ENCODE results near the gene ANP32D. TPM values are rescaled to one million over a fixed set of nuclear protein-coding genes. Genes with fewer than 3 reads are reported as not detected.
"Not testable (repeated sequence)": the region's sequence is repeated elsewhere in the genome, so short reads cannot be mapped to it uniquely, and the experiment has no call there.

The ANP32D gene
- not detected for total RNA-seq (ENCODE audit: unreplicated experiment)
- long read RNA-seq, result 0 reads

GRCh38 chr12:48472259-48472658 lies at the start of gene ANP32D:
ANP32D (plus strand) TSS chr12:48472559; CDS start chr12:48472665, 106 bp downstream.
- no peak within 1 kb of the TSS for H3K4me3 Mint-ChIP-seq (ENCODE audit: unreplicated experiment)
- no peak within 1 kb of the TSS for H3K27ac Mint-ChIP-seq (ENCODE audit: unreplicated experiment)
- peaks cover 9% of the 10 kb centered on the region for H3K9me3 Mint-ChIP-seq (ENCODE audit: unreplicated experiment)
- no peaks in the 10 kb centered on the region for H3K4me1 Mint-ChIP-seq (ENCODE audit: low read depth, unreplicated experiment)
- no peak for TF ChIP-seq CTCF (IDR thresholded peaks at IDR 0.05; ENCODE audit: partially characterized antibody, unreplicated experiment)
- H3K27me3 Mint-ChIP-seq (ENCODE audit: unreplicated experiment), result peaks cover 5% of the 10 kb centered on the region
- peaks cover 28% of the 10 kb centered on the region for H3K36me3 Mint-ChIP-seq (ENCODE audit: unreplicated experiment)
- DNase-seq, result no peak

- no peak for TF ChIP-seq CTCF (IDR thresholded peaks at IDR 0.05; ENCODE audit: partially characterized antibody, unreplicated experiment)
- no peaks in the 10 kb centered on the region for H3K36me3 Mint-ChIP-seq (ENCODE audit: unreplicated experiment)
- H3K9me3 Mint-ChIP-seq (ENCODE audit: unreplicated experiment), result no peaks in the 10 kb centered on the region
- no peak overlapping the region for H3K4me3 Mint-ChIP-seq (ENCODE audit: unreplicated experiment)
- H3K27ac Mint-ChIP-seq (ENCODE audit: unreplicated experiment), result no peak overlapping the region
- no peak for DNase-seq
- no peaks in the 10 kb centered on the region for H3K27me3 Mint-ChIP-seq (ENCODE audit: unreplicated experiment)
- H3K4me1 Mint-ChIP-seq (ENCODE audit: low read depth, unreplicated experiment), result no peaks in the 10 kb centered on the region
These were observed 49.2 kb upstream of the ANP32D start for GRCh38 chr12:48423171-48423570.

- no peaks in the 10 kb centered on the region for H3K36me3 Mint-ChIP-seq (ENCODE audit: unreplicated experiment)
- no peaks in the 10 kb centered on the region for H3K4me1 Mint-ChIP-seq (ENCODE audit: low read depth, unreplicated experiment)
- H3K27me3 Mint-ChIP-seq (ENCODE audit: unreplicated experiment), result no peaks in the 10 kb centered on the region
- DNase-seq, result no peak
- no peaks in the 10 kb centered on the region for H3K9me3 Mint-ChIP-seq (ENCODE audit: unreplicated experiment)
- TF ChIP-seq CTCF (IDR thresholded peaks at IDR 0.05; ENCODE audit: partially characterized antibody, unreplicated experiment), result no peak
- no peak overlapping the region for H3K27ac Mint-ChIP-seq (ENCODE audit: unreplicated experiment)
- H3K4me3 Mint-ChIP-seq (ENCODE audit: unreplicated experiment), result no peak overlapping the region
These were observed 47.7 kb upstream of the ANP32D start for GRCh38 chr12:48424644-48425043.

- H3K4me1 Mint-ChIP-seq (ENCODE audit: low read depth, unreplicated experiment); H3K27ac Mint-ChIP-seq (ENCODE audit: unreplicated experiment); DNase-seq; H3K27me3 Mint-ChIP-seq (ENCODE audit: unreplicated experiment); H3K9me3 Mint-ChIP-seq (ENCODE audit: unreplicated experiment); H3K4me3 Mint-ChIP-seq (ENCODE audit: unreplicated experiment); H3K36me3 Mint-ChIP-seq (ENCODE audit: unreplicated experiment): not testable (repeated sequence)
These were observed 38.3 kb upstream of the ANP32D start for GRCh38 chr12:48434016-48434415.

- Mint-ChIP-seq H3K27ac (ENCODE audit: unreplicated experiment) (no peak overlapping the region), H3K36me3 (ENCODE audit: unreplicated experiment) (no peaks in the 10 kb centered on the region), H3K27me3 (ENCODE audit: unreplicated experiment) (no peaks in the 10 kb centered on the region), H3K4me1 (ENCODE audit: low read depth, unreplicated experiment) (peaks cover 5% of the 10 kb centered on the region), H3K4me3 (ENCODE audit: unreplicated experiment) (no peak overlapping the region), H3K9me3 (ENCODE audit: unreplicated experiment) (peaks cover 2% of the 10 kb centered on the region)
- TF ChIP-seq CTCF (IDR thresholded peaks at IDR 0.05; ENCODE audit: partially characterized antibody, unreplicated experiment), result no peak
- DNase-seq, result no peak
These were observed 31.3 kb upstream of the ANP32D start for GRCh38 chr12:48441069-48441468.

Measured in glutamatergic neuron (in vitro differentiated cells).